Measurements from ENCODE around the gene PHLPP1. TPM values are rescaled to one million over a fixed set of nuclear protein-coding genes. Genes with fewer than 3 reads are reported as not detected.
A peak's percentile ranks its signal among the peaks of the same experiment; 100 is the strongest.

PHLPP1 gene
- total and polyA plus RNA-seq, 9 of the 15 experiments (the other 6 are each of a cell fraction or from before 2014, with no cell fraction given): 0.56 to 9.0 (median 4.5) TPM

DNA sequence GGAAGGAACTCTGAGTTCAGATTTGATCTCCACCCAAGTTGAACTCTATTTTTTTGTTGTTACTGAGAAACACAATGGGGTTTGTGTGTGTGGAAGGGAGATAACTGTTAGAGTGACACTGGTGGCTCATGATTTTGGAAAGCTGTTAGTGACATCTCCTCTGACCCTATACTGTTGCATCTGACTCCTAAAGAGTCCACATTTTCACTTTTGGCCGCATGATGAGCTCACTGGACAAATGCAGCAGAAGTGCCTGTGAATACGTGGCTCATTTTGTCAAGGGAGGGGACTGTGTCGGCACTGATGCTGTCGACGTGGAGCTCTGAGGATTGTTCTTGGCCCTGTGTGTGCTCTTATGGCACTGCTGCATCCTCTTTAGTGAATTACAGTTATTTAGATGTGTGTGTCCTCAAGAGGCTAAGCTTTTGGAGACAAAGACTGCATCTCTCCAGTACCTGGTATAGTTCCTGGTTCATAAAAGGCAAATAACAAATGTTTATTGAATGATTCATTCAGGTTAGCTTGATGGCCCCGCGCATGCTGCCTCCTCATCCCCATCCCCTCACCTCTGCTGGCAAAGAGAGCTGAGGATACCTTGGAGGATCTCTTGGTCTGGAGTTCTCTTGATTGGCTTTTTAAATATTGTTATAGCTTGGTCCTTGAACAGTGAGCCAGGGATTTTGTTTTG is 135.4 kb downstream of the PHLPP1 start (continued):
- no peak for TF ChIP-seq ZNF592 (IDR thresholded peaks at IDR 0.05)
- no peak for TF ChIP-seq ZSCAN29 (IDR thresholded peaks at IDR 0.05)
- no peak for TF ChIP-seq ZKSCAN3 (CRISPR knock-in tag; IDR thresholded peaks at IDR 0.05)
- TF ChIP-seq TAL1 (IDR thresholded peaks at IDR 0.05): peak; percentile 83
- TF ChIP-seq UBTF (IDR thresholded peaks at IDR 0.05; ENCODE audit: borderline replicate concordance in 1 of 2, low read depth in 2 of 2, low read length in 2 of 2): no peak
- TF ChIP-seq NR3C1 (CRISPR knock-in tag; IDR thresholded peaks at IDR 0.05): no peak
- TF ChIP-seq TCF7 (IDR thresholded peaks at IDR 0.05; ENCODE audit: borderline replicate concordance): no peak
- TF ChIP-seq KHSRP (IDR thresholded peaks at IDR 0.05): no peak
- TF ChIP-seq USF2 (CRISPR knock-in tag; IDR thresholded peaks at IDR 0.05): no peak
- TF ChIP-seq CREM (IDR thresholded peaks at IDR 0.05; ENCODE audit: low read depth): peak; percentile 65
- no peak for TF ChIP-seq GTF2B (IDR thresholded peaks at IDR 0.05; ENCODE audit: extremely low read depth, insufficient read length)
- no peak for TF ChIP-seq TFAP4 (CRISPR knock-in tag; IDR thresholded peaks at IDR 0.05; ENCODE audit: borderline replicate concordance)
- TF ChIP-seq HMG20A (CRISPR knock-in tag; conservative IDR thresholded peaks at IDR 0.05): no peak
- TF ChIP-seq STAT5A (IDR thresholded peaks at IDR 0.05; ENCODE audit: borderline replicate concordance, low read length): peak; percentile 74
- TF ChIP-seq SOX6 (IDR thresholded peaks at IDR 0.05): peak; percentile 99
- TF ChIP-seq MAFF (IDR thresholded peaks at IDR 0.05; ENCODE audit: low read length): no peak
- no peak for TF ChIP-seq BHLHE40 (IDR thresholded peaks at IDR 0.05; ENCODE audit: low read length)
- no peak for TF ChIP-seq RBM39 (optimal IDR thresholded peaks at IDR 0.05; ENCODE audit: low read depth, low read length)
- TF ChIP-seq, protein P1, sequence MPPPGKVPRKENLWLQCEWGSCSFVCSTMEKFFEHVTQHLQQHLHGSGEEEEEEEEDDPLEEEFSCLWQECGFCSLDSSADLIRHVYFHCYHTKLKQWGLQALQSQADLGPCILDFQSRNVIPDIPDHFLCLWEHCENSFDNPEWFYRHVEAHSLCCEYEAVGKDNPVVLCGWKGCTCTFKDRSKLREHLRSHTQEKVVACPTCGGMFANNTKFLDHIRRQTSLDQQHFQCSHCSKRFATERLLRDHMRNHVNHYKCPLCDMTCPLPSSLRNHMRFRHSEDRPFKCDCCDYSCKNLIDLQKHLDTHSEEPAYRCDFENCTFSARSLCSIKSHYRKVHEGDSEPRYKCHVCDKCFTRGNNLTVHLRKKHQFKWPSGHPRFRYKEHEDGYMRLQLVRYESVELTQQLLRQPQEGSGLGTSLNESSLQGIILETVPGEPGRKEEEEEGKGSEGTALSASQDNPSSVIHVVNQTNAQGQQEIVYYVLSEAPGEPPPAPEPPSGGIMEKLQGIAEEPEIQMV (tag; conservative IDR thresholded peaks at IDR 0.05; ENCODE audit: low read depth): no peak
